NB4 (cell line): ENCODE results near the gene CLSTN3.

Source experiments
- CTCF ChIP-seq: IDR thresholded peaks from one replicate; pipeline ENCODE4 v1.5.1; 2012; ENCODE audit warnings: low read depth, low read length
- MAX ChIP-seq: IDR thresholded peaks from 2 replicates; pipeline ENCODE4 v1.6.1; 2011; ENCODE audit warnings: low read depth, low read length
- MYC ChIP-seq: IDR thresholded peaks from 2 replicates; pipeline ENCODE4 v1.6.1; 2011; ENCODE audit warnings: low read depth, low read length
- POLR2A ChIP-seq: IDR thresholded peaks from 2 replicates; pipeline ENCODE4 v1.6.1; 2011; ENCODE audit warnings: mild to moderate bottlenecking; ENCODE audit not compliant: insufficient read length; ENCODE audit errors: extremely low read depth

GRCh38 chr12:7169951-7170350, 39.8 kb downstream of the CLSTN3 start:
- no peak for TF ChIP-seq POLR2A
- TF ChIP-seq CTCF, result no peak
- no peak for TF ChIP-seq MYC
- no peak for TF ChIP-seq MAX
